Measurements from ENCODE around the gene PTPRK. TPM values are rescaled to one million over a fixed set of nuclear protein-coding genes. Genes with fewer than 3 reads are reported as not detected.

Gene PTPRK
- total RNA-seq, 2 donors from 2014 or later = 60.6 to 121 TPM

DNA sequence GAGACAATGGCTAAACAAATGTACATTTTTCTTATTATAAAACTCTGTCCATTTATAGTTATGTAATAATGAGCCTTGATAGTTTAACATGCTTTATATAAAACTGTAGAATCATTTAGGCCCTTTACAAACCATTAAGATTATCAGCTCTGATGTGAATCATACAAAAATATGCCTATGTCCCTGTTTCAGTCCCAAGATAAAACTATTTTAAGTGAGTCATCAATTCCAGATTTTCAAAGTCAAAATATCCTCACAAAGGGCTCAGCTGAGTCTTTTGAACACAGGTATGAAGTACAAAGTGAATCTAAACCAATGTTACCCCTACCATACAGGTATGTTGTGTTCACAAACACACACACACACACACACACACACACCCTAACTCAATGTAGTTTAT lies 88.0 kb downstream of the PTPRK start:
- TF ChIP-seq, protein P1, sequence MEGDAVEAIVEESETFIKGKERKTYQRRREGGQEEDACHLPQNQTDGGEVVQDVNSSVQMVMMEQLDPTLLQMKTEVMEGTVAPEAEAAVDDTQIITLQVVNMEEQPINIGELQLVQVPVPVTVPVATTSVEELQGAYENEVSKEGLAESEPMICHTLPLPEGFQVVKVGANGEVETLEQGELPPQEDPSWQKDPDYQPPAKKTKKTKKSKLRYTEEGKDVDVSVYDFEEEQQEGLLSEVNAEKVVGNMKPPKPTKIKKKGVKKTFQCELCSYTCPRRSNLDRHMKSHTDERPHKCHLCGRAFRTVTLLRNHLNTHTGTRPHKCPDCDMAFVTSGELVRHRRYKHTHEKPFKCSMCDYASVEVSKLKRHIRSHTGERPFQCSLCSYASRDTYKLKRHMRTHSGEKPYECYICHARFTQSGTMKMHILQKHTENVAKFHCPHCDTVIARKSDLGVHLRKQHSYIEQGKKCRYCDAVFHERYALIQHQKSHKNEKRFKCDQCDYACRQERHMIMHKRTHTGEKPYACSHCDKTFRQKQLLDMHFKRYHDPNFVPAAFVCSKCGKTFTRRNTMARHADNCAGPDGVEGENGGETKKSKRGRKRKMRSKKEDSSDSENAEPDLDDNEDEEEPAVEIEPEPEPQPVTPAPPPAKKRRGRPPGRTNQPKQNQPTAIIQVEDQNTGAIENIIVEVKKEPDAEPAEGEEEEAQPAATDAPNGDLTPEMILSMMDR (IDR thresholded peaks at IDR 0.05) = no peak
- TF ChIP-seq POLR2A (IDR thresholded peaks at IDR 0.05) = no peak
- Histone ChIP-seq H3K9me3 (no peaks in the 10 kb centered on the region), H3K4me3 (no peak overlapping the region), H3K36me3 (replicated peaks in 1 of 2; ENCODE audit: insufficient read depth in 1 of 2, low read depth in 2 of 2) (no peaks in the 10 kb centered on the region), H3K27me3 (no peaks in the 10 kb centered on the region), H3K27ac (no peak overlapping the region), H3K4me1 (no peaks in the 10 kb centered on the region)
- ATAC-seq (no peak), DNase-seq (no peak)
- intact Hi-C loops (cut with DNase I) = no loop called here

DNA sequence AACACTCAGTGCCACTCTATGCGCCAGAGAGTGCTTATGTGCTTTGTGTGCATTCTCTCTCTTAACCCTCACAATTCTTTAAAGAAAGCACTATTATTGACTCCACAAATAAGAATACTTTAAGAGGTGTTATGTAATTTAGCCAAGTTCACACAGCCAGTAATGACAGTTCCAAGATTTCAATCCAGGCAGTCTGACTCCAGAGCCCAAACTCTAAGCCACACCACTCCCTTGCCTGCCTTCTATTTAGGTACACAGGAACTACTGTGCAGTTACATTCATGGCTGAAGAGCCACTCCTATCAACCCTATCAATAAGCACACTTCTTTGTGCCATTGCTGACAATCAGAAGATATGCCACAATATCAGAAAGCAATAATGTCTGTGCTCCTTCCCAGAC lies 93.3 kb downstream of the PTPRK start:
- TF ChIP-seq POLR2A (IDR thresholded peaks at IDR 0.05) = no peak
- TF ChIP-seq, protein P1 (IDR thresholded peaks at IDR 0.05) = no peak
- Histone ChIP-seq H3K36me3 (replicated peaks in 1 of 2; ENCODE audit: insufficient read depth in 1 of 2, low read depth in 2 of 2) (no peaks in the 10 kb centered on the region), H3K4me3 (no peak overlapping the region), H3K27ac (no peak overlapping the region), H3K4me1 (no peaks in the 10 kb centered on the region), H3K9me3 (no peaks in the 10 kb centered on the region), H3K27me3 (no peaks in the 10 kb centered on the region)
- ATAC-seq (no peak), DNase-seq (no peak)
- WGBS, 2 donors = 95 to 100% methylated on average over 1 of the region's 1 CpG
- intact Hi-C loops (cut with DNase I) = no loop called here

DNA sequence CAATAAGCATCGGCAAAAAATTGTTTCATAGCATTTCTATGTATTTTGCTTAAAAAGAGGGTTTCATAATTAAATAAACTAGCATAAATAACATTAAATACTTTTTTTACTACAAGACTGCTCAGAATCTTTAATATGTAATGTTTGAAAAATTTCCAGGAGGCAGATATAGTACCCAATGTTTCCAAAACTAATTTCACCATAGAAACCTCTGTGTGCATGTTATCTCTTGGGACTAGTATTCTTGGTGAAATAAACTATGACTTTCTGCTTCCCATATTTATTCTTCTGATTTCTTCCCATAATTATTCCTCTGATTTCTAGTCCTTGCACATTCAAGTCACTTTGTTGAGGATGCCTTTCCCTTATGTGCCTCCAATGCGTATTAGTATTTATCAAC lies 94.5 kb downstream of the PTPRK start:
- DNase-seq (no peak), ATAC-seq (no peak)
- Histone ChIP-seq H3K36me3 (replicated peaks in 1 of 2; ENCODE audit: insufficient read depth in 1 of 2, low read depth in 2 of 2) (no peaks in the 10 kb centered on the region), H3K4me3 (no peak overlapping the region), H3K9me3 (no peaks in the 10 kb centered on the region), H3K27me3 (no peaks in the 10 kb centered on the region), H3K27ac (no peak overlapping the region), H3K4me1 (no peaks in the 10 kb centered on the region)
- no peak for TF ChIP-seq POLR2A (IDR thresholded peaks at IDR 0.05)
- TF ChIP-seq, protein P1 (IDR thresholded peaks at IDR 0.05) = no peak
- WGBS, 2 donors = 89 to 91% methylated on average over 2 of the region's 2 CpGs
- intact Hi-C loops (cut with DNase I) = no loop called here

DNA sequence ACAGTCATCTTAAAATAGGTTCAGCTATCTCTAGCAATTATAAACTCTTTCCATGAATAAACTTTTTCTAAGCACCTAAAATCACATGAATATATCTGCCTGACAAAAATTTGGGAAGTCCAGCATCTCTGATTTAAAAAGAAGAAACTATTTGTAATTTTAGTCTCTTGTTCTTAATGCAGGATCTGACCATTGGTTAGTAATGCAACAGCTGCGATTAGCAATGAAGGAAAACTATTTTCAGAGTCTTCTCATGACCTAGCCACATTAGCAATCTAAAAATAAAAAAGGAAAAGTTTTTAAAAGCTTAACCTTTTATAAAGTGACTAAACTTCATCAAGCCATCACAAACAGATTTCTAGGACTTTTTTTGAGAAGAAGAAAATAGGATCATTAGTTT lies 97.5 kb downstream of the PTPRK start:
- H3K27me3 ChIP-seq = no peaks in the 10 kb centered on the region
- no peaks in the 10 kb centered on the region for H3K36me3 ChIP-seq (replicated peaks in 1 of 2; ENCODE audit: insufficient read depth in 1 of 2, low read depth in 2 of 2)
- ATAC-seq = no peak
- no peak overlapping the region for H3K27ac ChIP-seq
- no peak overlapping the region for H3K4me3 ChIP-seq
- TF ChIP-seq, protein P1 (IDR thresholded peaks at IDR 0.05) = no peak
- TF ChIP-seq POLR2A (IDR thresholded peaks at IDR 0.05) = no peak
- H3K4me1 ChIP-seq = no peaks in the 10 kb centered on the region
- DNase-seq = no peak
- intact Hi-C loops (cut with DNase I) = no loop called here
- 88 to 90% methylated on average over 1 of the region's 1 CpG for WGBS, 2 donors
- H3K9me3 ChIP-seq = no peaks in the 10 kb centered on the region

DNA sequence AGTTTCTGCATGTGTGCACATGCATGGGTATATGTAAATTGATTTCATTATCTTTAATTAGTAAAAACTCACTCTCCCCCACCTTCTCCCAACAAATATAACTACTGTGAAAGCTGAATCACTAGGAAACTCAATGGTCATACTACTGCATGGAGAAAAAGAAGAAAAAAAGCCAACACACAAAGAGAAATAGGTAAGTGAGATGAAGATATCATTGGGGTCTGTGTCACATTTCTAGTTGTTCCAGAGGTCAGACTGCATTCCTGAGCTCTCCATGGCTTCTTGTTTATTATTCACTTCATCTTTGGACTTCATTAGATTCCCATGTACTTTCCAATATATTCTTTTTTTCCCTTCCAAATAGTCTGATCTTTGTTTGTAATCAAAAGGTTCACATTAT lies 98.2 kb downstream of the PTPRK start:
- intact Hi-C loops (cut with DNase I) = no loop called here
- H3K4me3 ChIP-seq = no peak overlapping the region
- H3K4me1 ChIP-seq = peaks cover 5% of the 10 kb centered on the region
- no peak for DNase-seq
- H3K27ac ChIP-seq = no peak overlapping the region
- no peak for TF ChIP-seq POLR2A (IDR thresholded peaks at IDR 0.05)
- TF ChIP-seq, protein P1 (IDR thresholded peaks at IDR 0.05) = no peak
- no peaks in the 10 kb centered on the region for H3K27me3 ChIP-seq
- no peaks in the 10 kb centered on the region for H3K36me3 ChIP-seq (replicated peaks in 1 of 2; ENCODE audit: insufficient read depth in 1 of 2, low read depth in 2 of 2)
- ATAC-seq = no peak
- H3K9me3 ChIP-seq = no peaks in the 10 kb centered on the region
